ENCODE measurements around the gene VDAC1.
"Not testable (repeated sequence)": the region's sequence is repeated elsewhere in the genome, so short reads cannot be mapped to it uniquely, and the experiment has no call there.

Gene VDAC1

GRCh38 chr5:133963493-133964128, 41.2 kb downstream of the VDAC1 start:
- DNase-seq, result no peak

GRCh38 chr5:133962801-133963476, 41.8 kb downstream of the VDAC1 start:
- no peak for DNase-seq

DNA sequence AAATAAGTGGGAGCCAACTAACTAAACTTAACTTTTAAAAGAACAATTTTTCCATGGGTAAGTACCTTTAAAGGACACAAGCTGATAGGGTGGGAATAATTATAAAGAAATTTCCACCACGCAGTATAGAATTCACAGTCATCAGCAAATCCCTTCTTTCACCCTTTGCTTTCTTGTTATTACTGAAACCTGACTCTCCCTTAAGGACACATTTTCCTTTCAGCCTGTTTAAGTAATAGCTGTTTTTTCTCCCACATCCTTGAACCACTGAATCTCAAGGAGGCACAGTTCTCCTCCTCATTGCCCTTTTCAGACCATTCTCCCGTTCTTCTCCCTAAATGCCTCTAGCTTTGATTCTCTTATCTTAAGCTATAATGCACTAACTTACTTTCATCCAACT, 42.6 kb downstream of the VDAC1 start:
- DNase-seq, result no peak

GRCh38 chr5:133959643-133960042, 45.1 kb downstream of the VDAC1 start:
- DNase-seq, result no peak

DNA sequence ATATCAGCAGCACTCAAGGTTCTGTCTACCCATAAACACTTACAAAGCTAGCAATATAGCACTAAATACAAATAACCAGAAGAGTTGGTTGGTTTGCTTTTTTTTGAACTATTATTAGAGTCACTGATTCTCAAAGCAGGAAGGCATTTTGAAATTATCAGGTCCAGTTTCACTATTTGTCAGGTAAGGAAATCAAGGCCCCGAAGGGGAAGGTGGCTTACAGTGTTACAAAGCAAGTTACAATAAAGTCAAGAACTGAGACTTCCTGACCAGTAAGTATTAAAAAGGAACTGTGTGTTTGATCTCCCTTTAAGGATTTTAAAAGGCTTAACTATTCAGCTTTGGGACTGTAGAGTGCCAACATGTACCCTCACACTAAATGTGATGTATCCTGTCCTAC, 47.2 kb downstream of the VDAC1 start:
- DNase-seq, result no peak

- DNase-seq, result no peak
Observed at GRCh38 chr5:133957080-133957479, 47.7 kb downstream of the VDAC1 start.

DNA sequence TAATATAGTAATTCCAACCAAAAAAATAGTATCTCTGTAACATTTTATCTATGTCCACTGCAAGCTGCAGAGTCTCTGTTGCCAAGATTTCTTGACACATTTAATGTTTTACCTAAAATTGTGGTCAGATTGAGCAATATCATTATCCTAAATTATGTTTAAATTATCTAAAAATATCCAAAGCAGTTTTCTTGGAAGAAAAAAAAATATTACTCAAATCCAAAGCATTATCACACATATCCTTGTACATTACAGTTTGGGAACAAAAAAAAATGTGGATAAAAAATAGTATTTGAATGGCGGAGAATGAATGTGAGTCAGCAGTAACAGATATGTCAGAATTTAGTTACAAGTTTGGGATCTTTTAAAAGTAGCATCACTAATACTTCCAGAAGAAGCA, 48.6 kb downstream of the VDAC1 start:
- not testable (repeated sequence) for DNase-seq

GRCh38 chr5:133953568-133954145, 51.1 kb downstream of the VDAC1 start:
- no peak for DNase-seq

GRCh38 chr5:133952729-133953567, 51.8 kb downstream of the VDAC1 start:
- DNase-seq, result no peak

DNA sequence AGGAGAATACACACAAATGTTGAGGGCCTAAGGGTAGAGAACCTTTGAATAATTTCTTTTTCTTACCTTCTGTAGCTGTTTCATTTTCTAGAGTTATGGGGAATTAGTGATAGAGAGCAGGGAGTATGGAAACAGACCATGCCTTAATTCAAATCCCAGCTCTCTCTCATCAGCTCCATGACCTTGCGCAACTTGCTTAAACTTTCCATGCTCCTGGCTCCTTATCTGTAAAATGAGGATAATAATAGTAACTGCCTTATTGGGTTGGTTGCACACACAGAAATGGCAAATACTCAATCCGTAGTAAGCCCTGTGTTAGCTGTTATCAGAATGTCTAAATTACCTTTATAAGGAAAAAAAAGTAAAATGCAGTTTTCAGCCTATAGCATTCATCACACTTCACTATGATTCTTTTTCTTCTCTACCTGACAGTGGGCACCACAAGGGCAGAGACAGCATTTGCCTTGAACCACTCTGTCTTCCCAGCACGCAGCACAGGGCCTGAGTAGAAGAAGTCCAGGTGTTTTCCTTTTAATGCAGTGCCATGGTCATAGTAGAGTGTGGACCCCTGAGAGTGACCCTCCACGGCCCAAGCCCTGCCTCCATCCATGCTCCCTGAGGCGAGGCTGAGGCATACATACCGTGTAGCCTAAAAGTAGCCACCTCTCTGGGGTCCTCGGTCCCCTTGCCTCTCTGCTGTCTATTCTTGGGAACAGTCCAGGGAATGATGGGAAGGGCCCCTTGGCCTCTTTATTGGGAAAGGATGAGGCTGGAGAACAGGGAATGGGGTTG, 53.8 kb downstream of the VDAC1 start:
- DNase-seq, result no peak

DNA sequence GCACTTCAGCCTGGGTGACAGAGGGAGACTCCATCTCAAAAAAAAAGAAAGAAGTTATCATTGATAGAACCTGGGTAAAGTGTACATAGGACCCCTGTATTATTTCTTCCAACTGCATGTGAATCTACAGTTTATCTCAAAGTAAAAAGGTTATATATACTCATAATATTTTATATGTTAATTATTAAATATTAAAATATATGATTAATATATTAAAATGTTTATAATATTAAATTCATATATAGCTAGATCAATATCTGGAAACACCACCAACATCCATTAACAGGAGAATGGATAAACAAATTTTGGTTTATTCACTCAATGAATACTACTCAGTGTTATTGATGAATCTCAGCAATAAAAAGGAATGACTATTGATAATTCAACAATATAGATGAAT, 56.1 kb downstream of the VDAC1 start:
- DNase-seq, result no peak

- no peak for DNase-seq
Observed at GRCh38 chr5:133947431-133947841, 57.3 kb downstream of the VDAC1 start.

DNA sequence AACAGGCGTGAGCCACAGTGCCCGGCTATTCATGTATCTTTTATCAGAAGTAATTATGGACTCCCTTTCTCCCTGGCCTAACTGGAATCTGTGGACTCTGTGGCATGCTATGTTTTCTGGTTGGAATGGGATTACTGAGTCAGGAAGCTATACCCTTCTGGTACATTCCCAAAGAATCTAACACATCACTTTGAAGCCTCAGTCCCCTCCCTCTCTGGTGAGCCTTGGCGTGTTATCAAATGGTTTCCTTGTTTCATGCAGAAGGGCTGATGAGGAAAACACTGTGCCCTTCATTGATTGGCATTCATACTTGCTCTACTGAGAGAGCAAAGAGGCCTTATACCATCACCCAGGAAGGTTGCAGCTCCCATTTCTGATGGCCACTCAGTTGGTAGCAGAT, 59.2 kb downstream of the VDAC1 start:
- DNase-seq, result no peak

DNA sequence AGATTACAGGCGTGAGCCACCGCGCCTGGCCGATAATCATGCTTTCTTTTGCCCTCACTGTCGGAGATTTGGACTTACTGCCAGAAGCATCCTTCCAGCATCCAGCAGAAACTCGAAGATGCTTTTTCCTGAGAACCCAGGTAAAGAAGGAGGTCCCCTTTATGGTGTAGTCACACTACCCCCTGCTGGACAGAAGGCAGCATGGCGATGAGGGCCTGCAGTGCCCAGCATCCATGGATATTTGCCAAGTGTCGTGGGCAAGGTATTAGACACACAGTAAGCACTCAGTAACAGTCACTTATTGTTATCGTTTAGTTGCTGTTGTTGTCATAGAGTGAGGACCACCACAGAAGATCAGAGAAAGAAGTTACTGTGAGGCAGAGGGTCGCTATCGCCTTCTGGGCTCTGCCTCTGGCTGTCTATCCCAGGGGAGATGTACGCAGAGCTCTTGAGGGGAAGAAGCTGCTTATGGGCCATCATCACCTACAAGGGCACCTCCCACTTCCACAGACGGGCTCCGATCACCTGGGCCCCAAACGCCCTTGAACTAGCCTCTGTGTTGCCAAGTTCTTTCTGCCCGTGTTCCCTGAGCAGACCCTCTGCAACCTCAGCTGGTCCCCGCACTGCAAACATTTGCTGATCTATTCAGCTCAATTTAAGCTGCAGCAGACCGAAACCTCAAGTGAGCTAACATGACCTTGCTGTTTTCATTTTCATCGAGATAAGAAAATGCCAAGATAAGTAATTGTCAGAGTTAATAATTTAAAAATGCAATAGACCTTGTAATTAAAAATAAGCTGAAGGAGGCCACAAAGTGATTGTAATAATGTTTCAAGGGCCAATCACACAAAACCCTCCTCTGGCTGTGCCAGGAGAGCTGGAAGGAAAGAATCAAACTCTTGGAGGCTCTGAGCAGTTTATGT, 60.3 kb downstream of the VDAC1 start:
- DNase-seq, result peak; percentile 21

DNA sequence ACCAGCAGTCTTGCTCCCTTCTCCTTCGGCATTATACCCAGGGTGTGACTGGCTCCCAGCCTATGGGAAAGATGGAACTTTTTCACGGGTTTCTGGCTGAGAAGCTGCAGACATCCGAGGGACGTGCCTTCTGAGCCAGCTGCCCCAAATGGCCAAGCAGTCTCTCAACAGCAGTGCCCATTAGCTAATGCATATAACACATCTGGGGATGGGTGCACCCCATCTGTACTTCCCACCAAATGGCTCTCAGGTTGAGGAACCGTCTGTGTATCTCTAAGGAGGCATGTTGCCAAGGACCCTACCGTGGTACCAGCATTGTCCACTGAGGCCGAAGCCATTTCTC, 61.3 kb downstream of the VDAC1 start:
- no peak for DNase-seq

DNA sequence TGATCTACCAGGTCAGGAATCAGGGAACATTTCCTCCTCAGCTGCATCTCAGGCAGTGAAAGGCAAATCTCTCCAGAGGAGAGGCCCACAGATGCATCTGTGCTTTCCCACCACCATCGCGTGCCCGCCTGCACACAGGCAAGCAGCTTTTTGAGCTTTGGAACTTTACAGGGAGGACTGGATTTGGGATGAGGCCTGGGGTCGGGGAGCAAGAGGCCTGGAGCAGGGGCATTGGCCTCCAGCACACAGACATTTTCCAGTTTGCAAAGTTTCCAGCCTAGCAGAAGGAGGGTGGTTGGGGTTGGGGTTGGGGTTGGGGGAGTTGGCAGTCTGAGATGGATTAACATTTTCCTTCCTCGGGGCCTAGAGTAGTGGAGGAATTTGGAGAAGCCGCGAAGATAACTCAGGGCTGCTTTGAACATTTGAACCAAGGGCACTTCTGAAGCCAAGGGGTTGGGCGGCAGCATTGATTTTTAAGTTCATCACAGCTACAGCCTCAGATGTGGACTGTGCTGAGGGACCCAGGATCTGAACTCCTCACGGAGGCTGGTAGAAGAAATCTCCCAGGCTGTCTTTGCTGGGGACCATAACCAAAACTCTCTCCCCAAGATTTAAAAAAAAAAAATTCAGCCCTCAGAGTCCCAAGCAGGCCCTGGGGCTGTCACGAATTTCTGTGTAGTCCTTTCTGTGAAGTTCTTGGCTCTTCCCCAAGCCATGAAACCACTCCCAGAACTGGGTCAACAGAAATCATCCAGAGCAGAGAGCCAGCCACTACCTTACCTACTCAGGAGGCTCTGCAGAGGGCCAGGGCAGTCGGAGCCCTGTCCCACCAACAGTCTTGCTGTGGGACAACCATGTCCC, 61.9 kb downstream of the VDAC1 start:
- no peak for DNase-seq

GRCh38 chr5:133941456-133942196, 63.1 kb downstream of the VDAC1 start:
- no peak for DNase-seq

DNA sequence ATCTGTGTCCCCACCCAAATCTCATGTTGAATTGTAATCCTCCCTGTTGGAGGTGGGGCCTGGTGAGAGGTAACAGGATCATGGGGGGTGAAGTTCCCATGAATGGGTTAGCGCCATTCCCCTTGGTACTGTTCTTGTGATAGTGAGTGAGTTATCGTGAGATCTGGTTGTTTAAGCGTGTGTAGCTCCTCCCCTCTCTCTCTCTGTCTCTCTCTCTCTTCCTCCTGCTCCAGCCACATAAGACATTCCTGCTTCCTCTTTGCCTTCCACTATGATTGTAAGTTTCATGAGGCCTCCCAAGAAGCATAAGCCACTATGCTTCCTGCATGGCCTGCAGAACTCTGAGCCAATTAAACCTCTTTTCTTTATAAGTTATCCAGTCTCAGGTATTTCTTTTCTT, 65.1 kb downstream of the VDAC1 start:
- no peak for DNase-seq

- no peak for DNase-seq
Observed at GRCh38 chr5:133938929-133939328, 65.8 kb downstream of the VDAC1 start.

Measured in NCI-H1048 (cell line).